Astrocyte (in vitro differentiated cells and primary cell): ENCODE results near the gene CDH20.

Experiments used
- EZH2 ChIP-seq: IDR thresholded peaks from 2 replicates; pipeline ENCODE4 v1.6.1; 2012; ENCODE audit warnings: mild to moderate bottlenecking, low read length, inconsistent platforms; ENCODE audit not compliant: insufficient read depth
- TF ChIP-seq, protein P1 (sequence below): IDR thresholded peaks from 2 replicates; pipeline ENCODE4 v1.5.1; 2011; ENCODE audit warnings: low read depth, mild to moderate bottlenecking, inconsistent platforms, low read length, moderate library complexity; ENCODE audit not compliant: insufficient read depth

DNA sequence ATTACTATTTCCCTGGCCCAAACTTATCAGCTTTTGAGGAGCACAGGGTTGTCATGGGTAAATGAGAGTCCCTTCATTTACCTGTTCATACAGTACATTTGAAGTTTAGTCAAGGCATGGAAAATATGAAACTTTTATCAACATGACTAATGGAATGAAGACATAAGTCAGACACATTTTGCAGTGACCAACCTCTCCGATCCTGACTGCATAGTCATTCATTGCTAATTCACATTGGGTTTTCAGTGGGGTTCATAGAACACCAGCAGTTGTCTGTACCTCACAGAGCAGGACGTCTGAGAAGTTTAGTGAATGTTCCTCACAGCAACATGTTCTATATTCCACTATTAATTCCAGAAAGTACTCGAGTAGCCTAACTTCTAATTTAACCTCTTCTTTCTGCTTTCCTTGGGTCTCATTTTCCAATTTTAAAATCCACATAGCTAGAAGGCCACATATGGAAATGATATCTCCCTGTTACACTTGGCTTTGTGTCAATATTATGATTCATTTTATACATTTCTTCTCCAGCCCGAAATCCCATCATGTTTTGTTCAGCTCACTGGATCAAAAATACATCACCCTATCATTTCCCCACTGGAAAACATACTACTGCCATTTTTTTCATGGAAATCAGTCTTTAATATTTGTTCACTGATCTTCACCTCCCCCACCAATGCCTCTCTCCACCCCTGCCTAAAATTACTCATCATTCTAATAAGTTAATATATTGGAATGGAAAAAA is 65.9 kb downstream of the CDH20 start:
- TF ChIP-seq, protein P1, sequence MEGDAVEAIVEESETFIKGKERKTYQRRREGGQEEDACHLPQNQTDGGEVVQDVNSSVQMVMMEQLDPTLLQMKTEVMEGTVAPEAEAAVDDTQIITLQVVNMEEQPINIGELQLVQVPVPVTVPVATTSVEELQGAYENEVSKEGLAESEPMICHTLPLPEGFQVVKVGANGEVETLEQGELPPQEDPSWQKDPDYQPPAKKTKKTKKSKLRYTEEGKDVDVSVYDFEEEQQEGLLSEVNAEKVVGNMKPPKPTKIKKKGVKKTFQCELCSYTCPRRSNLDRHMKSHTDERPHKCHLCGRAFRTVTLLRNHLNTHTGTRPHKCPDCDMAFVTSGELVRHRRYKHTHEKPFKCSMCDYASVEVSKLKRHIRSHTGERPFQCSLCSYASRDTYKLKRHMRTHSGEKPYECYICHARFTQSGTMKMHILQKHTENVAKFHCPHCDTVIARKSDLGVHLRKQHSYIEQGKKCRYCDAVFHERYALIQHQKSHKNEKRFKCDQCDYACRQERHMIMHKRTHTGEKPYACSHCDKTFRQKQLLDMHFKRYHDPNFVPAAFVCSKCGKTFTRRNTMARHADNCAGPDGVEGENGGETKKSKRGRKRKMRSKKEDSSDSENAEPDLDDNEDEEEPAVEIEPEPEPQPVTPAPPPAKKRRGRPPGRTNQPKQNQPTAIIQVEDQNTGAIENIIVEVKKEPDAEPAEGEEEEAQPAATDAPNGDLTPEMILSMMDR: no peak
- TF ChIP-seq EZH2: no peak
